ENCODE measurements around the gene PXK.
"Not testable (repeated sequence)": the region's sequence is repeated elsewhere in the genome, so short reads cannot be mapped to it uniquely, and the experiment has no call there.

The PXK gene

GRCh38 chr3:58332575-58333188 is at the start of gene PXK:
TSS of gene PXK (plus strand) at chr3:58332892. CDS start at chr3:58332989, 97 bp downstream.
- DNase-seq: peak; percentile 84

GRCh38 chr3:58285334-58285733 is 47.4 kb upstream of the PXK start:
- no peak for DNase-seq

GRCh38 chr3:58287354-58287753 is 45.3 kb upstream of the PXK start:
- DNase-seq: no peak

GRCh38 chr3:58288011-58288728 is 44.5 kb upstream of the PXK start:
- DNase-seq: no peak

GRCh38 chr3:58288964-58289613 is 43.6 kb upstream of the PXK start:
- not testable (repeated sequence) for DNase-seq

GRCh38 chr3:58290446-58290845 is 42.2 kb upstream of the PXK start:
- not testable (repeated sequence) for DNase-seq

GRCh38 chr3:58291671-58292338 is 40.9 kb upstream of the PXK start:
- DNase-seq: no peak

GRCh38 chr3:58292866-58293265 is 39.8 kb upstream of the PXK start:
- no peak for DNase-seq

GRCh38 chr3:58293516-58293915 is 39.2 kb upstream of the PXK start:
- no peak for DNase-seq

GRCh38 chr3:58296269-58296668 is 36.4 kb upstream of the PXK start:
- no peak for DNase-seq

GRCh38 chr3:58296843-58297242 is 35.8 kb upstream of the PXK start:
- no peak for DNase-seq

- DNase-seq: no peak
These were observed 34.5 kb upstream of the PXK start for GRCh38 chr3:58298190-58298589.

GRCh38 chr3:58299075-58299474 is 33.6 kb upstream of the PXK start:
- DNase-seq: no peak

- DNase-seq: no peak
These were observed 32.7 kb upstream of the PXK start for GRCh38 chr3:58299839-58300516.

- DNase-seq: peak; percentile 99
These were observed 26.6 kb upstream of the PXK start, which contains the start of the genes HTD2 and RPP14 for GRCh38 chr3:58305882-58306711. TSS of gene HTD2 (plus strand) at chr3:58306520. CDS start at chr3:58317614, 11,094 bp downstream. TSS of gene RPP14 (plus strand) at chr3:58306245. CDS start at chr3:58310330, 4,085 bp downstream.

GRCh38 chr3:58307639-58308215 is 25.0 kb upstream of the PXK start:
- DNase-seq: peak; percentile 34

GRCh38 chr3:58308728-58309127 is 24.0 kb upstream of the PXK start:
- DNase-seq: no peak

- DNase-seq: no peak
These were observed 14.9 kb upstream of the PXK start for GRCh38 chr3:58317811-58318210.

- no peak for DNase-seq
These were observed 10.9 kb upstream of the PXK start for GRCh38 chr3:58321791-58322190.

- no peak for DNase-seq
These were observed 9.9 kb upstream of the PXK start for GRCh38 chr3:58322793-58323192.

Data from activated naive CD4-positive, alpha-beta T cell treated with Interleukin-2 at 50 U/mL for 16 hours (primary cell).